ENCODE measurements around the gene ARHGAP23. TPM values are rescaled to one million over a fixed set of nuclear protein-coding genes. Genes with fewer than 3 reads are reported as not detected.

The ARHGAP23 gene
- total and polyA plus RNA-seq, 8 donors, result 4.0 to 55.5 (median 26.4) TPM

DNA sequence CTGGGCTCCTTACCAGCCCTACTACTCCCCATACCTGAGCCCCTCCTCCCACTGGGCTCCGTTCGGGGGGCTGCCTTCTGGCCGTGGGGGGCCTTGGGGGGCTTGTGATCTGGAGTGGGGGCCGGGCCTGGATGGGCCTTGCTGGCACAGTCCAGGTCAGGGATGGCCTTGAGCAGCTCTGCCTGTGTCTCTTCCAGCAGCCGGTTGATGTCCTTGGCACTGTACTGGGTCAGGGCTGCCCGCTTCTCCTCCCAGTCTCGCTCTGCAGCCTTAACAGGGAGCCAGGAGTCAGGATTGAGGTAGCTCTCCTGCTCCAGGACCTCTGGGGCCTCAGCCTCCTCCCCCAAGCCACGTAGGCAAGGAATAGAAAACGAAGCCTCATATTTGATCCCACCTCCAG is 122.9 kb downstream of the ARHGAP23 start:
- intact Hi-C loops (cut with DNase I; ENCODE audit: low total_unique reads), result no loop called here
- Histone ChIP-seq H3K27me3 (peaks cover 0 to 73% (median 0%) of the 10 kb centered on the region in 3 donors), H3K9me3 (no peaks in the 10 kb centered on the region), H3K4me3 (no peak overlapping the region), H3K27ac (no peak overlapping the region), H3K36me3 (no peaks in the 10 kb centered on the region), H3K4me1 (peaks cover 0 to 7% (median 0%) of the 10 kb centered on the region in 4 donors)
- 78 to 92% (median 89%) methylated on average over 8 to 9 of the region's 9 CpGs for WGBS, 5 donors
- no peak for DNase-seq
- TF ChIP-seq, protein P1, sequence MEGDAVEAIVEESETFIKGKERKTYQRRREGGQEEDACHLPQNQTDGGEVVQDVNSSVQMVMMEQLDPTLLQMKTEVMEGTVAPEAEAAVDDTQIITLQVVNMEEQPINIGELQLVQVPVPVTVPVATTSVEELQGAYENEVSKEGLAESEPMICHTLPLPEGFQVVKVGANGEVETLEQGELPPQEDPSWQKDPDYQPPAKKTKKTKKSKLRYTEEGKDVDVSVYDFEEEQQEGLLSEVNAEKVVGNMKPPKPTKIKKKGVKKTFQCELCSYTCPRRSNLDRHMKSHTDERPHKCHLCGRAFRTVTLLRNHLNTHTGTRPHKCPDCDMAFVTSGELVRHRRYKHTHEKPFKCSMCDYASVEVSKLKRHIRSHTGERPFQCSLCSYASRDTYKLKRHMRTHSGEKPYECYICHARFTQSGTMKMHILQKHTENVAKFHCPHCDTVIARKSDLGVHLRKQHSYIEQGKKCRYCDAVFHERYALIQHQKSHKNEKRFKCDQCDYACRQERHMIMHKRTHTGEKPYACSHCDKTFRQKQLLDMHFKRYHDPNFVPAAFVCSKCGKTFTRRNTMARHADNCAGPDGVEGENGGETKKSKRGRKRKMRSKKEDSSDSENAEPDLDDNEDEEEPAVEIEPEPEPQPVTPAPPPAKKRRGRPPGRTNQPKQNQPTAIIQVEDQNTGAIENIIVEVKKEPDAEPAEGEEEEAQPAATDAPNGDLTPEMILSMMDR (IDR thresholded peaks at IDR 0.05), result no peak
- TF ChIP-seq EP300 (IDR thresholded peaks at IDR 0.05) (no peak), POLR2AphosphoS5 (IDR thresholded peaks at IDR 0.05) (no peak), POLR2A (IDR thresholded peaks at IDR 0.05) (no peak)

DNA sequence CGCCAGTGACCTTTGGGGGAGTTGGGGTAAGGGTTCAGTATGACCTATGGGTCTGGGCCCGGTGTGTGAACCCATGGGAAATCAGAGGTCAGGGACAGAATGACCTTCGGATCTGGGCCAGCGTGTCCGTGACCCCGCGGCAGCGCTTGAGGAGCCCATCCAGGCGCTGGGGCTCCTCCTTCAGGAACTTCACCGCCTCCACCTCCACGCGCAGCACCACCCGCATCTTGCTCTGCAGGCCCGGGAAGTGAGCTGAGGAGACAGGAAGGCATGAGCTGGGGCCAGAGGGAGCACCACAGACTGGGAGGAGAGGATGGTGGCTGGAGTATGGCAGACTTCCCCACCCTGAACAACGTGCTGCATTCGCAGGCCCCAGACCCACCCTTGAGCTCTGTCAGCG is 124.1 kb downstream of the ARHGAP23 start:
- WGBS, 5 donors, result 89 to 94% (median 92%) methylated on average over 8 to 17 of the region's 17 CpGs

DNA sequence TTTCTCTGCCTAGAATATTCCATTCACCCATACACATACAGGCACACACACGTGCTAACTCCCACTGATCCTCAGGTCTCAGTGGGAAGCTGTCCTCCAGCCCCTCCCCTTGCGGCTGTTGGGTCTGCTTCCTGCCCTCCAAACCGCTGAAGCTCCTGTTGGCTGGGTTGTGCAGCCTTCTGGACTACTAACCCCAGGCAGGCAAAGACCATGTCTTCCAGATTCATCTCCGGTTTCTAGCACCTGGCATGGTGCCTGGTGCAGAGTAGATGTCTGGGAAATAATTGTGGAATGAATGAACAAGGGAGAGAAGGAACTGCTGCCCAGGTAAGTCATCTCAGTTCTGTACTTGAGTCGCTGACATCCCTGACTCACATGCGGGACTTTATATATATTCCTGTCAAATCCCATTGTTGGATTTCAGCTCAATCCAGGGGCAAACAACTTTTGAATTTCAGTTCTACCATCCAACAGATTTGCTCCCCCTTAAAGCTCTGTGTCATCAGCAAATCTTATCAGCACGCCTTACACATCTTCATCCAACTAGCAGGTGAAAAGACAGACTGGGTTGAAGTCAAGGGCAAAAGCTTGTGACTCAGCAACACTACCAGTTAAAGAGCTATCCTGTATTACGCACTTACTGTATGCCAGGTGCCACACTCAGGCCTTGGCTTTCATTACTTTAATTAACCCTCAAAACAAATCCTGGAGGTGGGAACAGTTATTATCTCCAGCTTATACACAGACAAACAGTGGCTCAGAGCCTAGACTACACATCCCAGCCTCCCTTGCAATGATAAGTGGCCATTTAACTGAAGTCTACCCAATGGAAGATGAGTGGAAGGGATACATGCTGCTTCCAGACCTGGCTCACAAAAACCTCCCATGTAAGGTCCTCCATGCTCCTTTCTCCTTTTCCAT is 126.4 kb downstream of the ARHGAP23 start:
- Histone ChIP-seq H3K27me3 (peaks cover 0 to 65% (median 3%) of the 10 kb centered on the region in 3 donors), H3K4me1 (peaks cover 20 to 33% (median 26%) of the 10 kb centered on the region in 4 donors), H3K36me3 (no peaks in the 10 kb centered on the region), H3K27ac (no peak overlapping the region), H3K4me3 (no peak overlapping the region), H3K9me3 (no peaks in the 10 kb centered on the region)
- 63 to 71% (median 68%) methylated on average over 8 of the region's 8 CpGs for WGBS, 5 donors
- intact Hi-C loops (cut with DNase I; ENCODE audit: low total_unique reads), result no loop called here
- no peak for TF ChIP-seq POLR2AphosphoS5 (IDR thresholded peaks at IDR 0.05)
- TF ChIP-seq, protein P1 (IDR thresholded peaks at IDR 0.05), result no peak
- no peak for DNase-seq

More for the DNA sequence above, 124.1 kb downstream of the ARHGAP23 start:
- no peaks in the 10 kb centered on the region for H3K9me3 ChIP-seq
- no peaks in the 10 kb centered on the region for H3K36me3 ChIP-seq
- no peak overlapping the region for H3K27ac ChIP-seq
- peaks cover 2 to 9% (median 2%) of the 10 kb centered on the region in 4 donors for H3K4me1 ChIP-seq
- peaks cover 0 to 71% (median 0%) of the 10 kb centered on the region in 3 donors for H3K27me3 ChIP-seq
- intact Hi-C loops (cut with DNase I; ENCODE audit: low total_unique reads), result no loop called here
- no peak for DNase-seq
- no peak overlapping the region for H3K4me3 ChIP-seq
- TF ChIP-seq, protein P1 (IDR thresholded peaks at IDR 0.05), result no peak
- TF ChIP-seq POLR2AphosphoS5 (IDR thresholded peaks at IDR 0.05) (no peak), EP300 (IDR thresholded peaks at IDR 0.05) (no peak), POLR2A (IDR thresholded peaks at IDR 0.05) (no peak)

DNA sequence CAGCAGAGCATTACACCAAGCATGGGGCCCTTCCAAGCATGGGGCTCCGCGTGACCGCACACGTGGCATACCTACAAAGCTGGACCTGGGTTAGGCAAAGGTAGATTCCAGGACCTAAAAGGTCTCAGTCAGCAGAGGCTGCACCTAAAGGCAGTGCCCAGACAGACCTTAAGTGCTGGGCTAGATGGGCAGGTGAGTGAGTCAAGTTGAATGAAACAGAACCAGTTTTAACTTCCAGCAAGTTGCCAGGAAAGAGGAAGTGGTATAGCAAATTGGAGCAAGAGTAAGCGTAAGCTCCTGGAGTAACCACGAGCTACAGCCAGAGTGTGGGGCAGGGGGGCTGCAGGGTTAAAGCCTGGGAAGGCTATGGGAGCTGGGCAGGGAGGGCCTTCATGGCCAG is 128.0 kb downstream of the ARHGAP23 start:
- Histone ChIP-seq H3K9me3 (no peaks in the 10 kb centered on the region), H3K4me1 (peaks cover 25 to 36% (median 35%) of the 10 kb centered on the region in 4 donors), H3K27ac (no peak overlapping the region), H3K27me3 (peaks cover 3 to 72% (median 17%) of the 10 kb centered on the region in 3 donors), H3K36me3 (no peaks in the 10 kb centered on the region), H3K4me3 (no peak overlapping the region)
- WGBS, 5 donors, result 86 to 95% (median 88%) methylated on average over 6 of the region's 6 CpGs
- intact Hi-C loops (cut with DNase I; ENCODE audit: low total_unique reads), result no loop called here
- TF ChIP-seq, protein P1 (IDR thresholded peaks at IDR 0.05), result no peak
- TF ChIP-seq EP300 (IDR thresholded peaks at IDR 0.05), result no peak
- no peak for TF ChIP-seq POLR2AphosphoS5 (IDR thresholded peaks at IDR 0.05)
- no peak for TF ChIP-seq POLR2A (IDR thresholded peaks at IDR 0.05)
- DNase-seq, result no peak

Data from stomach (tissue), 9 donors.